ENCODE results near the gene CDC25C. TPM values are rescaled to one million over a fixed set of nuclear protein-coding genes. Genes with fewer than 3 reads are reported as not detected.

CDC25C gene
- total RNA-seq, 1 donor from 2014 or later, result 1.6 TPM

GRCh38 chr5:138369706-138370105 lies 38.1 kb upstream of the CDC25C start:
- no peak for TF ChIP-seq CTCF (IDR thresholded peaks at IDR 0.05)
- peaks cover 42% of the 10 kb centered on the region for H3K4me1 Mint-ChIP-seq (ENCODE audit: low read depth)
- H3K27me3 Mint-ChIP-seq (ENCODE audit: low read depth), result no peaks in the 10 kb centered on the region
- H3K9me3 Mint-ChIP-seq (ENCODE audit: low read depth), result no peaks in the 10 kb centered on the region
- H3K36me3 Mint-ChIP-seq (ENCODE audit: low read depth), result no peaks in the 10 kb centered on the region
- no peak for DNase-seq (ENCODE audit: low spot score)
- peak overlapping the region; percentile 61 for H3K27ac Mint-ChIP-seq (ENCODE audit: unreplicated experiment)
- no peak overlapping the region for H3K4me3 Mint-ChIP-seq (ENCODE audit: unreplicated experiment)

- Mint-ChIP-seq H3K4me1 (ENCODE audit: low read depth) (peaks cover 43% of the 10 kb centered on the region), H3K27ac (ENCODE audit: unreplicated experiment) (peak overlapping the region; percentile 13), H3K9me3 (ENCODE audit: low read depth) (no peaks in the 10 kb centered on the region), H3K4me3 (ENCODE audit: unreplicated experiment) (no peak overlapping the region), H3K36me3 (ENCODE audit: low read depth) (no peaks in the 10 kb centered on the region), H3K27me3 (ENCODE audit: low read depth) (no peaks in the 10 kb centered on the region)
- no peak for DNase-seq (ENCODE audit: low spot score)
- TF ChIP-seq CTCF (IDR thresholded peaks at IDR 0.05), result no peak
Observed at GRCh38 chr5:138369261-138369660, 37.7 kb upstream of the CDC25C start.

- no peak for TF ChIP-seq CTCF (IDR thresholded peaks at IDR 0.05)
- Mint-ChIP-seq H3K36me3 (ENCODE audit: low read depth) (no peaks in the 10 kb centered on the region), H3K4me1 (ENCODE audit: low read depth) (peaks cover 39% of the 10 kb centered on the region), H3K27me3 (ENCODE audit: low read depth) (no peaks in the 10 kb centered on the region), H3K27ac (ENCODE audit: unreplicated experiment) (no peak overlapping the region), H3K9me3 (ENCODE audit: low read depth) (no peaks in the 10 kb centered on the region), H3K4me3 (ENCODE audit: unreplicated experiment) (no peak overlapping the region)
- no peak for DNase-seq (ENCODE audit: low spot score)
Observed at GRCh38 chr5:138366632-138367382, 35.2 kb upstream of the CDC25C start.

GRCh38 chr5:138364576-138364975 lies 33.0 kb upstream of the CDC25C start:
- no peaks in the 10 kb centered on the region for H3K9me3 Mint-ChIP-seq (ENCODE audit: low read depth)
- no peak overlapping the region for H3K27ac Mint-ChIP-seq (ENCODE audit: unreplicated experiment)
- H3K4me3 Mint-ChIP-seq (ENCODE audit: unreplicated experiment), result no peak overlapping the region
- no peaks in the 10 kb centered on the region for H3K27me3 Mint-ChIP-seq (ENCODE audit: low read depth)
- no peak for TF ChIP-seq CTCF (IDR thresholded peaks at IDR 0.05)
- H3K36me3 Mint-ChIP-seq (ENCODE audit: low read depth), result no peaks in the 10 kb centered on the region
- H3K4me1 Mint-ChIP-seq (ENCODE audit: low read depth), result peaks cover 31% of the 10 kb centered on the region
- DNase-seq (ENCODE audit: low spot score), result no peak

- no peak overlapping the region for H3K4me3 Mint-ChIP-seq (ENCODE audit: unreplicated experiment)
- H3K9me3 Mint-ChIP-seq (ENCODE audit: low read depth), result no peaks in the 10 kb centered on the region
- H3K4me1 Mint-ChIP-seq (ENCODE audit: low read depth), result peaks cover 13% of the 10 kb centered on the region
- DNase-seq (ENCODE audit: low spot score), result no peak
- no peaks in the 10 kb centered on the region for H3K27me3 Mint-ChIP-seq (ENCODE audit: low read depth)
- no peaks in the 10 kb centered on the region for H3K36me3 Mint-ChIP-seq (ENCODE audit: low read depth)
- H3K27ac Mint-ChIP-seq (ENCODE audit: unreplicated experiment), result no peak overlapping the region
- TF ChIP-seq CTCF (IDR thresholded peaks at IDR 0.05), result no peak
Observed at GRCh38 chr5:138360941-138361452, 29.4 kb upstream of the CDC25C start.
